ENCODE data around the gene MPHOSPH10. TPM values are rescaled to one million over a fixed set of nuclear protein-coding genes. Genes with fewer than 3 reads are reported as not detected.
"Not testable (repeated sequence)": the region's sequence is repeated elsewhere in the genome, so short reads cannot be mapped to it uniquely, and the experiment has no call there.

Gene MPHOSPH10
- total RNA-seq, 4 donors from 2014 or later: 18.9 to 33.0 (median 29.8) TPM

GRCh38 chr2:71173096-71173495 lies 42.7 kb downstream of the MPHOSPH10 start:
- H3K36me3 ChIP-seq: no peaks in the 10 kb centered on the region
- H3K9me3 ChIP-seq: no peaks in the 10 kb centered on the region
- WGBS, 2 donors: 56 to 88% methylated on average over 1 of the region's 1 CpG

GRCh38 chr2:71174207-71174606 lies 43.8 kb downstream of the MPHOSPH10 start:
- no peaks in the 10 kb centered on the region for H3K9me3 ChIP-seq
- no peak for DNase-seq
- H3K27ac ChIP-seq: no peak overlapping the region
- H3K4me1 ChIP-seq: no peaks in the 10 kb centered on the region
- 41 to 55% methylated on average over 3 of the region's 3 CpGs for WGBS, 2 donors
- TF ChIP-seq POLR2A (IDR thresholded peaks at IDR 0.05): no peak
- TF ChIP-seq CTCF (IDR thresholded peaks at IDR 0.05): no peak
- H3K4me3 ChIP-seq: no peak overlapping the region
- H3K36me3 ChIP-seq: no peaks in the 10 kb centered on the region
- H3K27me3 ChIP-seq: peaks cover 0 to 6% (median 0%) of the 10 kb centered on the region in 4 donors
- intact Hi-C loops (cut with DNase I): no loop called here

More at GRCh38 chr2:71173096-71173495, 42.7 kb downstream of the MPHOSPH10 start:
- peaks cover 0 to 6% (median 0%) of the 10 kb centered on the region in 4 donors for H3K27me3 ChIP-seq
- no peak overlapping the region for H3K4me3 ChIP-seq
- intact Hi-C loops (cut with DNase I): no loop called here
- no peak for DNase-seq
- no peak overlapping the region for H3K27ac ChIP-seq
- TF ChIP-seq CTCF (IDR thresholded peaks at IDR 0.05) (no peak), POLR2A (IDR thresholded peaks at IDR 0.05) (no peak)
- no peaks in the 10 kb centered on the region for H3K4me1 ChIP-seq

GRCh38 chr2:71178836-71179235 lies 48.4 kb downstream of the MPHOSPH10 start:
- H3K4me3 ChIP-seq; intact Hi-C loops (cut with DNase I); H3K36me3 ChIP-seq; H3K27ac ChIP-seq; H3K9me3 ChIP-seq; DNase-seq; H3K4me1 ChIP-seq; H3K27me3 ChIP-seq: not testable (repeated sequence)
- WGBS, 2 donors: 72 to 87% methylated on average over 8 of the region's 8 CpGs

GRCh38 chr2:71181316-71181715 lies 50.9 kb downstream of the MPHOSPH10 start:
- Histone ChIP-seq H3K27me3 (no peaks in the 10 kb centered on the region), H3K4me1 (no peaks in the 10 kb centered on the region), H3K9me3 (no peaks in the 10 kb centered on the region), H3K27ac (no peak overlapping the region), H3K36me3 (peaks cover 0 to 8% (median 0%) of the 10 kb centered on the region in 3 donors), H3K4me3 (no peak overlapping the region)
- 60 to 61% methylated on average over 2 of the region's 2 CpGs for WGBS, 2 donors
- TF ChIP-seq CTCF (IDR thresholded peaks at IDR 0.05) (no peak), POLR2A (IDR thresholded peaks at IDR 0.05) (no peak)
- intact Hi-C loops (cut with DNase I): no loop called here
- DNase-seq: no peak

- intact Hi-C loops (cut with DNase I); H3K4me3 ChIP-seq; H3K4me1 ChIP-seq; H3K27ac ChIP-seq; H3K9me3 ChIP-seq; H3K27me3 ChIP-seq; DNase-seq: not testable (repeated sequence)
- peaks cover 0 to 22% (median 0%) of the 10 kb centered on the region in 3 donors for H3K36me3 ChIP-seq
- 35 to 65% methylated on average over 2 of the region's 5 CpGs for WGBS, 2 donors
These were observed 53.1 kb downstream of the MPHOSPH10 start for GRCh38 chr2:71183306-71184115.

GRCh38 chr2:71186973-71187372 lies 56.5 kb downstream of the MPHOSPH10 start:
- no peaks in the 10 kb centered on the region for H3K27me3 ChIP-seq
- H3K9me3 ChIP-seq: no peaks in the 10 kb centered on the region
- no peak overlapping the region for H3K27ac ChIP-seq
- intact Hi-C loops (cut with DNase I): no loop called here
- WGBS, 2 donors: 63 to 85% methylated on average over 1 of the region's 1 CpG
- no peaks in the 10 kb centered on the region for H3K4me1 ChIP-seq
- H3K36me3 ChIP-seq: peaks cover 0 to 35% (median 0%) of the 10 kb centered on the region in 3 donors
- TF ChIP-seq CTCF (IDR thresholded peaks at IDR 0.05) (no peak), POLR2A (IDR thresholded peaks at IDR 0.05) (no peak)
- H3K4me3 ChIP-seq: no peak overlapping the region
- DNase-seq: no peak
